ENCODE results near the gene VWF. TPM values are rescaled to one million over a fixed set of nuclear protein-coding genes. Genes with fewer than 3 reads are reported as not detected.

Gene VWF
- total RNA-seq, 1 donor from 2014 or later = 173 TPM

GRCh38 chr12:5953835-5954586 lies 170.5 kb downstream of the VWF start:
- DNase-seq (ENCODE audit: low spot score) = no peak

- no peak for DNase-seq (ENCODE audit: low spot score)
Measured at GRCh38 chr12:5952031-5952430, 172.4 kb downstream of the VWF start.

GRCh38 chr12:5948696-5949095 lies 175.8 kb downstream of the VWF start:
- DNase-seq (ENCODE audit: low spot score) = no peak

GRCh38 chr12:5947006-5947405 lies 177.5 kb downstream of the VWF start:
- DNase-seq (ENCODE audit: low spot score) = no peak

GRCh38 chr12:5946388-5946787 lies 178.1 kb downstream of the VWF start:
- no peak for DNase-seq (ENCODE audit: low spot score)

- DNase-seq (ENCODE audit: low spot score) = no peak
Measured at GRCh38 chr12:5945071-5946008, 179.1 kb downstream of the VWF start, which contains the start of gene ANO2. Gene ANO2, minus strand, starts transcription at chr12:5945259. Its CDS starts 42 bp downstream, at chr12:5945217.

- DNase-seq (ENCODE audit: low spot score) = no peak
Measured at GRCh38 chr12:5944688-5945070, 179.8 kb downstream of the VWF start.

- no peak for DNase-seq (ENCODE audit: low spot score)
Measured at GRCh38 chr12:5944053-5944452, 180.4 kb downstream of the VWF start.

- DNase-seq (ENCODE audit: low spot score) = no peak
Measured at GRCh38 chr12:5941907-5942306, 182.6 kb downstream of the VWF start.

GRCh38 chr12:5927732-5928516 lies 196.5 kb downstream of the VWF start:
- DNase-seq (ENCODE audit: low spot score) = peak; percentile 35

- DNase-seq (ENCODE audit: low spot score) = peak; percentile 24
Measured at GRCh38 chr12:5925646-5926045, 198.8 kb downstream of the VWF start.

- DNase-seq (ENCODE audit: low spot score) = no peak
Measured at GRCh38 chr12:5924342-5924741, 200.1 kb downstream of the VWF start.

GRCh38 chr12:5923751-5924150 lies 200.7 kb downstream of the VWF start:
- DNase-seq (ENCODE audit: low spot score) = peak; percentile 14

- peak; percentile 19 for DNase-seq (ENCODE audit: low spot score)
Measured at GRCh38 chr12:5923043-5923605, 201.3 kb downstream of the VWF start.

- peak; percentile 28 for DNase-seq (ENCODE audit: low spot score)
Measured at GRCh38 chr12:5921966-5922899, 202.2 kb downstream of the VWF start.

GRCh38 chr12:5921027-5921909 lies 203.2 kb downstream of the VWF start:
- DNase-seq (ENCODE audit: low spot score) = peak; percentile 32

- DNase-seq (ENCODE audit: low spot score) = no peak
Measured at GRCh38 chr12:5916785-5917290, 207.6 kb downstream of the VWF start.

GRCh38 chr12:5915511-5915910 lies 209.0 kb downstream of the VWF start:
- DNase-seq (ENCODE audit: low spot score) = no peak
